Bronchial epithelial cell (primary cell): ENCODE results near the gene ABCF1. TPM values are rescaled to one million over a fixed set of nuclear protein-coding genes. Genes with fewer than 3 reads are reported as not detected.
A peak's percentile ranks its signal among the peaks of the same experiment; 100 is the strongest.

ENCODE experiments used
- DNase-seq: peaks from one replicate; pipeline ENCODE4 v3.0.0-alpha.2; 2010; ENCODE audit warnings: low read depth
- FAIRE-seq: peaks from 2 replicates; lab custom pipeline; 2011; peaks lifted over from hg19 to GRCh38; lab: Jason Lieb, UNC
- H3K27me3 ChIP-seq: 2 replicates; pipeline ENCODE4 v1.5.1; 2011; ENCODE audit warnings: low read length; ENCODE audit not compliant: control insufficient read depth, insufficient read depth
- H3K36me3 ChIP-seq: 2 replicates; pipeline ENCODE4 v1.5.1; 2011; ENCODE audit warnings: low read length; ENCODE audit not compliant: control insufficient read depth, insufficient read depth
- H3K4me3 ChIP-seq: 2 replicates; pipeline ENCODE4 v1.5.1; 2011; ENCODE audit warnings: mild to moderate bottlenecking, low read depth, low read length, control low read depth
- CTCF ChIP-seq: IDR thresholded peaks from 2 replicates; pipeline ENCODE4 v1.5.1; 2011; ENCODE audit warnings: mild to moderate bottlenecking, moderate library complexity, low read length, control low read depth, inconsistent platforms; ENCODE audit not compliant: insufficient read depth, severe bottlenecking
- total RNA-seq: library from RNA; depleted of rRNA; stranded (reverse); fragments of >200 nt; gene quantifications from 2 replicates; pipeline ENCODE4 v1.2.1, GENCODE V29; 2014

Gene ABCF1
- total RNA-seq, 1 donor from 2014 or later: 31.9 TPM

DNA sequence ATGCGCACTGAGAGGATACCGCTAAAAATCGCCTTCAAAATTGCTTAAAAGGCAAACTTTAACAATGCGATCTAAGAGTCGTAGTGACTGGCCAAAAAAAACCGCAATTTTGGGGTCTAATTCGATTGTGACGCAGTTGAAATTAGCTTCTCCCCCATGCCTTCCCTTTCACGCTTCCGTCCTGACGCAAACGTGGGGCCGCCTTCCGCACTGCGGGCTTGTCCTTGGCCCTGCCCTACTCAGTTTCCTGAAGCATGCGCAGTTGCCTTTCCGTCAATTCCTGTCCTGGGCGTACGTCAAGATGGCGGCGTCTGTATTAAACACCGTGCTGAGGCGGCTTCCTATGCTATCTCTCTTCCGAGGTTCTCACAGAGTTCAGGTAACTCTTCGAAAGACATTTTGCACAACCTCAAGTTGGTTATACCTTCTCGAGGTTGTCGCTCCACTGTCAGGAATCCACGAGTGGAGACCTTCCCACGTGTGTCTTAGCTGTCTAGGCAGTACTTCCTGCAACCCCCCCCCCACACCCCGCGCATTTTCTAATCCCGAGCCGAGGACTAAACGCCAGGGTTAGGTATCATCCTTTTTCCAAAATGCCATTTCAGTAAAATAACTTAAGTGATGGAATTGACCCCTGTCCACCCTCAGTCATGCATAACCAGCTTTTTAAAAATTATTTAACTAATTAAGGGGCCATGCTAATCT, 46.5 kb downstream of the ABCF1 start, which contains the start of gene MRPS18B:
Gene MRPS18B (plus strand): TSS at position 276 of the 705 bp plus-strand sequence. CDS start 26 bp downstream, at position 302.
- Histone ChIP-seq H3K36me3 (peaks cover 18% of the 10 kb centered on the region), H3K4me3 (peak within 1 kb of the TSS; percentile 73), H3K27me3 (no peaks in the 10 kb centered on the region)
- FAIRE-seq (no peak), DNase-seq (peak; percentile 95)
- no peak for TF ChIP-seq CTCF

DNA sequence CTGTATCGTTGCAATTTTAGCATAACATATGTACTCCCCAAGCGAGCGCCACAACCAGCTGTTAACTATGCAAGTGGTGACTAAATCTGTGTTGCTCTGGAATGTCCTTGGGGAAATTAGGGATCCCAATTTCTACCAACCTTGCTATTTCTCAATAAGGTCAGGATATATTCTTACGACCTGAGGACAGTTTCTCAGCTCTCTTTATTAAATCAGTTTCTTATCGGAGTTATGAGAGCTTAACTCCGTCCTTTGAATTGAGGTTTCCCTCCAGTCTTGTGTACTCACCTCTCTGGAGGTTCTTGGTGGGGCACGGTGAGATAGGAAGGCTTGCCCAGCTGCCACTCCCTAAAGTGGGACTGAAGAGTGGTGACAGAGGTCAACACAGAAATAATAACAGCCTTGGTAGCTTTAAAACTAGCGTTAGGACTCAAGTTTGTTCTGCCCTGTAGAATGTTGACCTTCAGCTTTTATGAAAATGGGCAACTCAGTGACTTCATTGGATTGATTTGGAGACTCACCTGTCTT, 47.1 kb downstream of the ABCF1 start:
- Histone ChIP-seq H3K36me3 (peaks cover 18% of the 10 kb centered on the region), H3K27me3 (no peaks in the 10 kb centered on the region), H3K4me3 (peak overlapping the region; percentile 73)
- FAIRE-seq (no peak), DNase-seq (no peak)
- no peak for TF ChIP-seq CTCF

- no peak for DNase-seq
- FAIRE-seq: no peak
- Histone ChIP-seq H3K4me3 (no peak overlapping the region), H3K27me3 (no peaks in the 10 kb centered on the region), H3K36me3 (peaks cover 18% of the 10 kb centered on the region)
- no peak for TF ChIP-seq CTCF
Measured at GRCh38 chr6:30619561-30619960, 48.3 kb downstream of the ABCF1 start.

GRCh38 chr6:30625511-30625910, 54.3 kb downstream of the ABCF1 start:
- H3K27me3 ChIP-seq: no peaks in the 10 kb centered on the region
- no peak for DNase-seq
- FAIRE-seq: no peak
- TF ChIP-seq CTCF: no peak
- H3K4me3 ChIP-seq: no peak overlapping the region
- peaks cover 13% of the 10 kb centered on the region for H3K36me3 ChIP-seq

- FAIRE-seq (no peak), DNase-seq (peak; percentile 67)
- Histone ChIP-seq H3K4me3 (peak within 1 kb of the TSS; percentile 61), H3K36me3 (peaks cover 12% of the 10 kb centered on the region), H3K27me3 (no peaks in the 10 kb centered on the region)
- TF ChIP-seq CTCF: peak; percentile 54
Measured at GRCh38 chr6:30626484-30627366, 55.5 kb downstream of the ABCF1 start, which contains the start of gene ATAT1. ATAT1 (plus strand) TSS chr6:30626874.
